ENCODE data around the gene SLC35G3.
"Not testable (repeated sequence)": the region's sequence is repeated elsewhere in the genome, so short reads cannot be mapped to it uniquely, and the experiment has no call there.

SLC35G3 gene

DNA sequence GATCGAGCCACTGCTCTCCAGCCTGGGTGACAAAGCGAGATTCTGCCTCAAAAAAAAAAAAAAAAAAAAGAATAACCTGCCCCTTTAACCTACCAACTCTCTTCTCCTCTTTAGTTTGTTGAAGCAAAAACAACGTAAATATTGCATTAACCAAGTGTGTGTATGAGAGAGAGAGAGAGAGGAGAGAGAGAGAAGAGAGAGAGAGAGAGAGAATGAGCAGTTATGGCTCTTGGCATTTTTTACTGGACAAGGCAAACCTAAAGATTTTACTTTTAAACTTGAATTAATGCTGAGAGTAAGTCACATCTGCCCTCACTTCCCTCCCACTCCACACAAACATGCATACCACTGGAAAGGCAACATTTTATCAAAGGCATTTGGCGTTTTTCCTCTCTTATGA lies 45.6 kb upstream of the SLC35G3 start:
- Mint-ChIP-seq H3K27me3 (ENCODE audit: low read depth) (peaks cover 13% of the 10 kb centered on the region), H3K9me3 (no peaks in the 10 kb centered on the region), H3K27ac (peak overlapping the region; percentile 66 to 95 (median 90)), H3K4me3 (peak overlapping the region; percentile 76 to 91 (median 83)), H3K4me1 (peaks cover 26% of the 10 kb centered on the region), H3K36me3 (ENCODE audit: low read depth) (no peaks in the 10 kb centered on the region)
- TF ChIP-seq, protein P1, sequence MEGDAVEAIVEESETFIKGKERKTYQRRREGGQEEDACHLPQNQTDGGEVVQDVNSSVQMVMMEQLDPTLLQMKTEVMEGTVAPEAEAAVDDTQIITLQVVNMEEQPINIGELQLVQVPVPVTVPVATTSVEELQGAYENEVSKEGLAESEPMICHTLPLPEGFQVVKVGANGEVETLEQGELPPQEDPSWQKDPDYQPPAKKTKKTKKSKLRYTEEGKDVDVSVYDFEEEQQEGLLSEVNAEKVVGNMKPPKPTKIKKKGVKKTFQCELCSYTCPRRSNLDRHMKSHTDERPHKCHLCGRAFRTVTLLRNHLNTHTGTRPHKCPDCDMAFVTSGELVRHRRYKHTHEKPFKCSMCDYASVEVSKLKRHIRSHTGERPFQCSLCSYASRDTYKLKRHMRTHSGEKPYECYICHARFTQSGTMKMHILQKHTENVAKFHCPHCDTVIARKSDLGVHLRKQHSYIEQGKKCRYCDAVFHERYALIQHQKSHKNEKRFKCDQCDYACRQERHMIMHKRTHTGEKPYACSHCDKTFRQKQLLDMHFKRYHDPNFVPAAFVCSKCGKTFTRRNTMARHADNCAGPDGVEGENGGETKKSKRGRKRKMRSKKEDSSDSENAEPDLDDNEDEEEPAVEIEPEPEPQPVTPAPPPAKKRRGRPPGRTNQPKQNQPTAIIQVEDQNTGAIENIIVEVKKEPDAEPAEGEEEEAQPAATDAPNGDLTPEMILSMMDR (IDR thresholded peaks at IDR 0.05; ENCODE audit: unreplicated experiment in 3 of 3), result no peak

DNA sequence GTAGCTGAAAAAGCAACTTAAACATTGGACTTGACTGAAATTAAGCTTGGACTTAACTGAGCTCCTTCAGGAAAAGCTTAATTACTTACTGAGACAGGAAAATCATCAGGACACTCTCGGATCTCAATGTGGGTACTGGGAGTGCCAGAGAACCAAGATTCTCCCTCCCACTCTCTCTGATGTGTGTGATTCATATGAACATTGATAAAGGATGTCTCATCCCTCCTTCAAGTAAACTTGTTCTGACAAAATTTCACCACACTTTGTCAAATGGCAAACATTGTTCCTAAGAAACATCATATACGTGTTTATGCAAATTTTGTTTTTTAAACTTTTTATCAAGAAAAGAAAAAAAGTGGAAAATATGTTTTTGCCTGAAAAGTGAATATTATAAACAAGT lies 44.6 kb upstream of the SLC35G3 start:
- Mint-ChIP-seq H3K9me3 (no peaks in the 10 kb centered on the region), H3K36me3 (ENCODE audit: low read depth) (no peaks in the 10 kb centered on the region), H3K27ac (no peak overlapping the region), H3K4me1 (peaks cover 16% of the 10 kb centered on the region), H3K4me3 (no peak overlapping the region), H3K27me3 (ENCODE audit: low read depth) (peaks cover 14% of the 10 kb centered on the region)
- TF ChIP-seq, protein P1 (IDR thresholded peaks at IDR 0.05; ENCODE audit: unreplicated experiment in 3 of 3), result no peak

DNA sequence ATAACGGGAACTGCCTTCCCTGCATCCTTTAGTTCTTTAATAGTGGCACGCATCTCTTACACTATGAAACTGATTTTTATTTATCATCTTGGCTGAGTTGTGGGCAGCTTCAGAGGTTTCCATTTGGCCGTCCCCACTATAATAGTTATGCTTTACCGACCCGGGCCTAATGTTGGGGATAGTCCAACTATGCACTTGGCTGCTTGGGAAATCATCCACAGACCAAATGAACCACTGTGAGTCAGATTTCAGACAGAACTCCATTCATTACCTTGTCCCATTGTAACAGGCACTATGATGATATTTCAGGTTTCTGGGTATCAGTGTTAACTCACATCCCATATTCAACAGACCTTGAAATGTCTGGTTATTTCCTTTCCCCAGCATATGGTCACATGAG lies 42.6 kb upstream of the SLC35G3 start:
- peaks cover 7% of the 10 kb centered on the region for H3K4me1 Mint-ChIP-seq
- no peaks in the 10 kb centered on the region for H3K9me3 Mint-ChIP-seq
- no peak overlapping the region for H3K4me3 Mint-ChIP-seq
- H3K27ac Mint-ChIP-seq, result no peak overlapping the region
- no peaks in the 10 kb centered on the region for H3K36me3 Mint-ChIP-seq (ENCODE audit: low read depth)
- peaks cover 15% of the 10 kb centered on the region for H3K27me3 Mint-ChIP-seq (ENCODE audit: low read depth)
- TF ChIP-seq, protein P1 (IDR thresholded peaks at IDR 0.05; ENCODE audit: unreplicated experiment in 3 of 3), result no peak

DNA sequence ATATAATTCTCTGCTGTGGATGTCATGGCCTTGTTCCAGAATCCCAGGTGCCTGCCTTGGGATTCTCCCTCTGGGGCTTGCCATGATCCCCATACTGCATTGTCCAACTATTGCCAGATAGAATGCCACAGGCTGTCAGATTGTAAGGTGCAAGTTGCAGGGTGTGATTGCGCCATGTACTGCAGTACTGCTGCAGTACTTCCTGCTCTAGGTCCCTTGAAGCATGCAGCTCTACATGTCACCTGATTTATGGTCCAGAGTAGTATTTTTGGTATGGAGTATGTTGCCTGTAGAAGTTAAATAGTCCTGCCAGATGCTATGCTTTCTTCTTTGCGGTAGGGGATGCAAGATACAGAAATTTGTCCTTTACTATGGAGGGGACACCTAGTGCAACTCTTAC lies 41.7 kb upstream of the SLC35G3 start:
- H3K27ac Mint-ChIP-seq, result no peak overlapping the region
- no peaks in the 10 kb centered on the region for H3K36me3 Mint-ChIP-seq (ENCODE audit: low read depth)
- H3K4me1 Mint-ChIP-seq, result peaks cover 7% of the 10 kb centered on the region
- peaks cover 18% of the 10 kb centered on the region for H3K27me3 Mint-ChIP-seq (ENCODE audit: low read depth)
- H3K4me3 Mint-ChIP-seq, result no peak overlapping the region
- TF ChIP-seq, protein P1 (IDR thresholded peaks at IDR 0.05; ENCODE audit: unreplicated experiment in 3 of 3), result no peak
- H3K9me3 Mint-ChIP-seq, result no peaks in the 10 kb centered on the region

DNA sequence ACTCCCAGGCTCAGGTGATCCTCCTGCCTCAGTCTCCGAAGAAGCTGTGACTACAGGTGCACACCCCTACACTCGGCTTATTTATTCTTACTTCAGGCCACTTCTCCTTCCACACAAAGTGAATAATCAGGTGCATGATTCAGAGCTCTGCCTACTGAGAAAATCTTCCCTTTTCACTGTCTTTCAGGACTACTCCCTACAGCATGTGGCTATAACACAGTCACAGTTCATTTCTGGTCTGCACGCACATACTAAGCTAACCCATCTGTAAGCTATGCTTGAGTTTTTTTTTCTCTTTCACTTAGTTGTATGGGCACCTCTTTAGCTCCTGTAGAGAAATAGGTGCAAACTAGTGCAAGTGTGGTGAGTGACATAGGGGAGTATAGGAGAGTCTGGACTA lies 41.1 kb upstream of the SLC35G3 start:
- TF ChIP-seq, protein P1 (IDR thresholded peaks at IDR 0.05; ENCODE audit: unreplicated experiment in 3 of 3), result no peak

DNA sequence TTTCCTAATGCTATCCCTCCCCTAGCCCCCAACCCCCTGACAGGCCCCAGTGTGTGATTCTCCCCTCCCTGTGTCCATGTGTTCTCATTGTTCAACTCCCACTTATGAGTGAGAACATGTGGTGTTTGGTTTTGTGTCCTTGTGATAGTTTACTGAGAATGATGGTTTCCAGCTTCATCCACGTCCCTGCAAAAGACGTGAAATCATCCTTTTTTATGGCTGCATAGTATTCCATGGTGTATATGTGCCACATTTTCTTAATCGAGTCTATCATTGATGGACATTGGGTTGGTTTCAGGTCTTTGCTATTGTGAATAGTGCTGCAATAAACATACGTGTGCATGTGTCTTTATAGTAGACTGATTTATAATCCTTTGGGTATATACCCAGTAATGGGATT lies 40.1 kb upstream of the SLC35G3 start:
- not testable (repeated sequence) for H3K4me1 Mint-ChIP-seq; H3K4me3 Mint-ChIP-seq; H3K9me3 Mint-ChIP-seq; H3K36me3 Mint-ChIP-seq (ENCODE audit: low read depth); H3K27ac Mint-ChIP-seq
- H3K27me3 Mint-ChIP-seq (ENCODE audit: low read depth), result peaks cover 18% of the 10 kb centered on the region

More for the DNA sequence above, 41.1 kb upstream of the SLC35G3 start:
- Mint-ChIP-seq H3K4me1 (peaks cover 6% of the 10 kb centered on the region), H3K27ac (no peak overlapping the region), H3K4me3 (no peak overlapping the region), H3K36me3 (ENCODE audit: low read depth) (no peaks in the 10 kb centered on the region), H3K9me3 (no peaks in the 10 kb centered on the region), H3K27me3 (ENCODE audit: low read depth) (peaks cover 18% of the 10 kb centered on the region)
